WERI-Rb-1 (cell line): ENCODE results near the gene PELI2.

Source experiments
- DNase-seq: peaks from one replicate; pipeline ENCODE4 v3.0.0-alpha.2; 2020
- H3K27ac ChIP-seq: fragments of 250-450 bp; sonication (Bioruptor Pico); 2 replicates; pipeline ENCODE4 v1.5.1; 2020; ENCODE audit warnings: mild to moderate bottlenecking, moderate library complexity
- H3K27me3 ChIP-seq: fragments of 250-450 bp; sonication (Bioruptor Pico); 2 replicates; pipeline ENCODE4 v1.5.1; 2021; ENCODE audit warnings: mild to moderate bottlenecking, low read depth, moderate library complexity; ENCODE audit not compliant: insufficient read depth, severe bottlenecking
- H3K36me3 ChIP-seq: fragments of 250-450 bp; sonication (Bioruptor Pico); 2 replicates; pipeline ENCODE4 v1.5.1; 2020; ENCODE audit warnings: mild to moderate bottlenecking, moderate library complexity
- H3K4me3 ChIP-seq: 2 replicates; pipeline ENCODE4 v1.5.1; 2011; ENCODE audit warnings: low read depth, mild to moderate bottlenecking, control low read depth, low read length
- H3K9me3 ChIP-seq: fragments of 250-450 bp; sonication (Bioruptor Pico); 2 replicates; pipeline ENCODE4 v1.5.1; 2021; ENCODE audit warnings: mild to moderate bottlenecking, moderate library complexity; ENCODE audit not compliant: severe bottlenecking
- TF ChIP-seq, protein P1 (sequence below): IDR thresholded peaks from 2 replicates; pipeline ENCODE4 v1.5.1; 2011; ENCODE audit warnings: low read depth, mild to moderate bottlenecking, control low read depth, inconsistent platforms, low read length

PELI2 gene

GRCh38 chr14:56147986-56148901, 30.0 kb downstream of the PELI2 start:
- DNase-seq, result no peak
- Histone ChIP-seq H3K36me3 (no peaks in the 10 kb centered on the region), H3K27ac (no peak overlapping the region), H3K4me3 (no peak overlapping the region), H3K9me3 (no peaks in the 10 kb centered on the region), H3K27me3 (no peaks in the 10 kb centered on the region)
- TF ChIP-seq, protein P1, sequence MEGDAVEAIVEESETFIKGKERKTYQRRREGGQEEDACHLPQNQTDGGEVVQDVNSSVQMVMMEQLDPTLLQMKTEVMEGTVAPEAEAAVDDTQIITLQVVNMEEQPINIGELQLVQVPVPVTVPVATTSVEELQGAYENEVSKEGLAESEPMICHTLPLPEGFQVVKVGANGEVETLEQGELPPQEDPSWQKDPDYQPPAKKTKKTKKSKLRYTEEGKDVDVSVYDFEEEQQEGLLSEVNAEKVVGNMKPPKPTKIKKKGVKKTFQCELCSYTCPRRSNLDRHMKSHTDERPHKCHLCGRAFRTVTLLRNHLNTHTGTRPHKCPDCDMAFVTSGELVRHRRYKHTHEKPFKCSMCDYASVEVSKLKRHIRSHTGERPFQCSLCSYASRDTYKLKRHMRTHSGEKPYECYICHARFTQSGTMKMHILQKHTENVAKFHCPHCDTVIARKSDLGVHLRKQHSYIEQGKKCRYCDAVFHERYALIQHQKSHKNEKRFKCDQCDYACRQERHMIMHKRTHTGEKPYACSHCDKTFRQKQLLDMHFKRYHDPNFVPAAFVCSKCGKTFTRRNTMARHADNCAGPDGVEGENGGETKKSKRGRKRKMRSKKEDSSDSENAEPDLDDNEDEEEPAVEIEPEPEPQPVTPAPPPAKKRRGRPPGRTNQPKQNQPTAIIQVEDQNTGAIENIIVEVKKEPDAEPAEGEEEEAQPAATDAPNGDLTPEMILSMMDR, result no peak

DNA sequence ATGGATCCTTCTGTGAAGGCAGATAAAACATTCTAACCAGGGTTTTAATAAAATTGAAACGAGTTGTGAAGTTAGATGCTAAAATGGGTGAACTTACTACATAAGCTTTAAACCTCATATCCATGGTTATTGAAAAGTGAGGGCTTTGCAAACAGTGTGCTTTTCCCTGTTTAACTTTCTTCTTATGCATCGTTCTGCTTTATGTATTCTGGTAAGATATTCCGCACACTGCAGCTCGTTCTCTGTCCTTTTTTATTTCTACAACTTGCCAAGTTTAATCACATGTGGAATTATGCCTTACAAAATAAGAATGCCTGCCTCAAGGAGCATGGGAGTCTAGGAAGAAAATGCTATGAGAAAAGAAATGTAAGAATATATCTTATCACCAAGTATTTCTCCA, 30.9 kb downstream of the PELI2 start:
- no peaks in the 10 kb centered on the region for H3K9me3 ChIP-seq
- no peak overlapping the region for H3K27ac ChIP-seq
- TF ChIP-seq, protein P1, result no peak
- no peaks in the 10 kb centered on the region for H3K27me3 ChIP-seq
- no peak overlapping the region for H3K4me3 ChIP-seq
- H3K36me3 ChIP-seq, result no peaks in the 10 kb centered on the region
- DNase-seq, result no peak

- Histone ChIP-seq H3K27ac (no peak overlapping the region), H3K27me3 (no peaks in the 10 kb centered on the region), H3K9me3 (no peaks in the 10 kb centered on the region), H3K36me3 (no peaks in the 10 kb centered on the region), H3K4me3 (no peak overlapping the region)
- DNase-seq, result no peak
- TF ChIP-seq, protein P1, result no peak
Observed at GRCh38 chr14:56149995-56150394, 31.8 kb downstream of the PELI2 start.

DNA sequence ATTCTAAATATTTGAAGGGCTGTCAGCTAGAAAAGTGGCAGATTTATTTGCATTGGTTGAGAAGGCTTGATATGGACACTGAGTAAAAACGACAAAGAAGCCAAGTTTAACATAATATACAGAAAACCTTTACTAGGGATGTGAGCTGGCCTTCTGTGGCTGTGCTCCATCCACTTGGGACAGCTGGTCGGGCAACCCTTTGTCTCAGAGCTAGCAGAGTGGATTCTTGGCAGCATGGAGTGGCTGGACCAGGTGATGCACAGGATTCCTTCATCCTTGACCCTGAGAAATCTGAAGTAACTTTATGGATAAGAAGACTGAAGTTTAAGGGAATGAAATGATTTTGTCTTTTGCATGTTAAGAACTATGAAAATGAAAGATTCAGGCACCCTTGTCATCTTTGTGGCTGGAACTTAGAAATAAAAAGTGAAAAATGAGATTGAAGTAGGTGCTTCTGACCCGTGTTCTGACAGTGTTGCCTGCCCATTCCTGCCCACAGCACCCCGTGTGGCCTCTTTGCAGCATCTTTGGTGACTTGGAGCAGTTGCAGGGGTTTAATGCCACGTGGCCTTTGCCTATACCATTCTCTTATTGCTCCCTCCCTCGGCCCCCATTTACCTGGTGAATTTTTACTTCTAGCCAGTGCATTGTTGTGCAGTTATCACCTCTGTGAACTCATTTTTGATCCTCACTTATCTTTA, 32.6 kb downstream of the PELI2 start:
- no peak for DNase-seq
- H3K27me3 ChIP-seq, result no peaks in the 10 kb centered on the region
- H3K36me3 ChIP-seq, result no peaks in the 10 kb centered on the region
- H3K4me3 ChIP-seq, result no peak overlapping the region
- H3K9me3 ChIP-seq, result no peaks in the 10 kb centered on the region
- no peak overlapping the region for H3K27ac ChIP-seq
- TF ChIP-seq, protein P1, result no peak

- TF ChIP-seq, protein P1, result no peak
- DNase-seq, result no peak
- no peaks in the 10 kb centered on the region for H3K27me3 ChIP-seq
- H3K36me3 ChIP-seq, result no peaks in the 10 kb centered on the region
- no peak overlapping the region for H3K27ac ChIP-seq
- H3K4me3 ChIP-seq, result no peak overlapping the region
- no peaks in the 10 kb centered on the region for H3K9me3 ChIP-seq
Observed at GRCh38 chr14:56152221-56152620, 34.0 kb downstream of the PELI2 start.
